NCI-H146 (cell line): ENCODE measurements around the gene SERPINB3.
A peak's percentile ranks its signal among the peaks of the same experiment; 100 is the strongest.
"Not testable (repeated sequence)": the region's sequence is repeated elsewhere in the genome, so short reads cannot be mapped to it uniquely, and the experiment has no call there.

ENCODE experiments used
- DNase-seq: peaks from one replicate; lab custom pipeline; 2025; lab: John Stamatoyannopoulos, UW

Gene SERPINB3

DNA sequence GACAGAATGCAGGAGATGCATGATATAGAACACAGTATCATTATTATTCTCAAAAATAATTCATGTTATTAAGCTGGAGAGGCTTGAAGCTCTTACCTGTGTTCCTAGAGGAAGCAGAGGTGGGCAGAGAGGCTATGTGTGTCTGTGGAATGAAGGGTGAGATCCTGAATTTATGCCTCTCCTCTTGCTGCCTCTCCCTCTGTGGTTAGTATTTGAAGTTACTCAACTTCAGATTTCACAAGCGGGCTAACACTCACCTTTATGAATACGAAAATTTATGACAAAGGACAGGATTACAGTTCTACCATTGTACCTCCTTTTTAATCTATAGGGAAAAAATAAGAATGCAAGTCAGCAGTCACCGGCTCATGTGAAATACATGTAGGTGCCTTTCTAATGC, at the start of gene SERPINB3:
TSS of gene SERPINB3 (minus strand) at position 144 of the 400 bp plus-strand sequence. CDS start 677 bp downstream, outside the sequence.
- DNase-seq, result not testable (repeated sequence)

DNA sequence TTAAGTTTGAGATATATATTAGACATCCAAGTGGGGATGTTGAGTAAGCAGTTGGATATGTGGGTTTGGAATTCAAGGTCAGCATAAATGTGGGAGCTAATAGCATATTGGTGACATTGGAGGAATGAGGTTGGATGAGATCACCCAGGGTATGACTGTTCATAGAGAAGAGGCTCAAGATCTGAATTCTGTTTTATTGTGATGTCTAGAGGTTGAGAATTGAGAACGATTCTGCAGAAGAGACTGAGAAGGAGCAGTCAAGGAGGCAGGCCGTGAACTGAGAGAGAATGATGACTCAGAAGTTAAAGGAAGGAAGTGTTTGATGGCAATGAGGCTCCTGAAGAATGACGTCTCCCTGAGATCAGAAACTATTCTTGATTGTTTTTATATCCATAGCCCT, 47.0 kb upstream of the SERPINB3 start:
- no peak for DNase-seq

DNA sequence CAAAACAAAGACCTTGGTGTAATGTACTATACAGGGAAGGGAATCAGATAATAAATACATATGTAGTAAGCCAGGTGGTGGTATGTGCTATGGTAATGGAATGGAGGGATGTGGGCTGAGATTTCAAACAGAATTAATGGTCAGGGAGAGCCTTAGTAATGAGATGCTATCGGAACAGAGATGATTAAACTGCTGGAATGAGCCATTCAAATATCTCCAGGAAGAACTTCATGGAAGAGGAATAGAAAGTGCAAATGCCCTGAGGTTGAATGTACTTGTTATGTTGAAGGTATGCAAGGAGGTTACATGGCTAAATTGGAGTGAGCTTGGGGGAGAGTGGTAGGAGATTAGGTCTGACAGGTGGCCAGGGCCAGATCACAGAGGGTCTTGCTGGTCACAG, 46.1 kb upstream of the SERPINB3 start:
- no peak for DNase-seq

DNA sequence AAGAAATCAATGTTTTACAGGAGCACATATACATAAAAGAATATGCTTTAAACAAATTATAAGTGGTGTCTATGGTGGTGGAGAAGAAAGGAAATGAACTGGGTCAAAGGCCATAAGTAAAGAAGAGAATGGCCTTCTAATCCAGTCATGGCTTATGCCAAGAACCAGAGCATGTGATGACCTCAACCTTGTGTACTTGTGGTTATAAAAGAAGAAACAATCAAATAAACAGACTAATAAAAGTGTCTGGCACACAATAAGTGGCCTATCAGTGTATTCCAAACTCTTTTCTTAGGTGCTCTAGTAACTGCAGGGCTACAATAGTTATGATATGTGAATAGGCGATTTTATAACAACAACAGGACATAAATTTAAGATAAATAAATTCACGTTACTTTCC, 43.7 kb upstream of the SERPINB3 start:
- DNase-seq, result no peak

DNA sequence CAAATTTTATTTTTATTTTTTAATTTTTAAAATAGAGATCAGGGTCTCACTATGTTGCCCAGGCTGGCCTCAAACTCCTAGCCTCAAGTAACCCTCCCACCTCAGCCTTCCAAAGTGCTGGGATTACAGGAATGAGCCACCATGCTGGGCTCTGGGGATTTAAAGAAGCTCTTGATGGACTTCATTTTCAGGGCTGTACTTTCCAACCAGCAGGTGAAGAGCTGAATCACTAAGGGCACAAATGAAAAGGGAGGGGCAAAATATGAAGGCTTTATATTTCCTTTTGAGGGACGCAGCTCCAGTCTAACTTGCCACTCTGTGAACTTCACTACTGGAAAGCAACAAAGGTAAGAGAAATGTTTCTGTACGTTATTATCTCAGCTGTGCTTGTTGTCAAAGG, 41.0 kb upstream of the SERPINB3 start, which contains the start of gene SERPINB11:
TSS of gene SERPINB11 (plus strand) at position 301 of the 400 bp plus-strand sequence. CDS start 7,234 bp downstream, outside the sequence.
- DNase-seq, result no peak

DNA sequence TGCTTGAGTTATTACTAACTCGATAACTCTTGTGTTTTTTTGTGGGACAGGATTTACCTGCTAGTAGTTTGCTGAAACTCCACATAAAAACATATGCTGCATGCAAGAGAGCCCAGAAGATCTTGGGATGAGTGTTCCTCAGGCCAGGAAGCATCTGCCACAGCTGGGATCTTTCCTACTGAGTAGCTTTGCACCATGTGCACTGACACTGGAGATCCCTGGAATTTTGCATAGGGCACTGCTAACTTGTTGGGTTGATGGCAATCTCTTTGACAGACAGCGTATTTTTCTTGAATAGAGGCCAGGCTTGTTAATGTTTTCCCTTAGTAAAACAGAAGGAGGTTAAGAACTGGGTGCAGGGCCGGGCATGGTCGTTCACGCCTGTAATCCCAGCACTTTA, 40.3 kb upstream of the SERPINB3 start:
- DNase-seq, result no peak

DNA sequence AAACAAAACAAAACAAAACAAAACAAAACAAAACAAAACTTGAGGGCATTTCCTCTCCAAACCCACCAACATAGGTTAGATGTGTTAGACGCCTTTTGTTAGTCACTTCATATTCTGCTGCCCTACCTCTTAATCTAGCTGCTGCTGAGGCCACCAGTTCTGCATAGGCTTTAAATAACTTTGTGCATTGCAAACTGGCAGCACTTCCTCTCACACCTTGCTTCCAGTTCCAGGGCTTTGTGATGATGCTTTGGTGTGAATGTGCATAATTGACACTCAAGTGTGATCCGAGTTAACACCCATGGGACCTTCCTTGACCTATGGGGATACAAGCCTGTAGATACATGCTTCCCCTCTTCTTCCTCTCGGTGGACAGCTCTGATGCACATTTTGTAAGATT, 38.8 kb upstream of the SERPINB3 start:
- no peak for DNase-seq

DNA sequence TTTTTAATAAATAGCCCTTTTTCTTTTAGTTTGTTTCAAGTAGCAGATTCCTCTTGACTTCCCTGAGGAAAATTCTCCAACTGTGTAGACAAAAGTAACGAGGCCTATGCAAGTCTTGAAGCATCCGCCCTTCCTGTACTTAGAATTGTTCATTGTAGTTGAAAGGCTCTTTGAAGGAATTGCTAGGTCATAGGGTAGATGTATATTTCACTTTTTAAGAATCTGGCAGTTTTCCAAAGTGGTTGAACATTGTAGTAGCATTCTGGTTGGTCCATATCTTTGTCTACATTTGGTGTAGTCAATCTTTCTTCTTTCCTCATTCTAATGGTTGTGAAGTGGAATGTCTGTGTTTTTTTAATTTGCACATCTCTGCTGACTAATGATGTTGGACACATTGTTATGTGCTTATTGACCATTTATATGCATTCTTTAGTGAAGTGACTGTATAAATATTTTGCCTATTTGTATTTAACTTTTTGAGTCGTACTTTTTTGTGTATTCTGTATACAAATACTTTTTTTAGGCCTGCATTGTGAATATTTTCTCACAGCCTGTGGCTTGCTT, 35.5 kb upstream of the SERPINB3 start:
- no peak for DNase-seq

DNA sequence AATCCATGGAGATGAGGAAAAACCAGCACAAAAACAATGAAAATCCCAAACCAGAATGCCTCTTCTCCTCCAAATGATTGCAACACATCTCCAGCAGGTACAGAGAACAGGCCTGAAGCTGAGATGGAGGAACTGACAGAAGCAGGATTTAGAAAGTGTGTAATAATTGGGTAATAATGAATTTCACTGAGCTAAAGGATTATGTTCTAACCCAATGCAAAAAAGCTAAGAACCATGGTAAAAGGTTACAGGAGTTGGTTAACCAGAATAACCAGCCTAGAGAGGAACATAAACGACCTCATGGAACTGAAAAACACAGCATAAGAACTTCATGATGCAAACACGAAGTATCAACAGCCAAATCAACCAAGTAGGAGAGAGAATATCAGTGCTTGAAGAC, 27.4 kb upstream of the SERPINB3 start:
- DNase-seq, result no peak

DNA sequence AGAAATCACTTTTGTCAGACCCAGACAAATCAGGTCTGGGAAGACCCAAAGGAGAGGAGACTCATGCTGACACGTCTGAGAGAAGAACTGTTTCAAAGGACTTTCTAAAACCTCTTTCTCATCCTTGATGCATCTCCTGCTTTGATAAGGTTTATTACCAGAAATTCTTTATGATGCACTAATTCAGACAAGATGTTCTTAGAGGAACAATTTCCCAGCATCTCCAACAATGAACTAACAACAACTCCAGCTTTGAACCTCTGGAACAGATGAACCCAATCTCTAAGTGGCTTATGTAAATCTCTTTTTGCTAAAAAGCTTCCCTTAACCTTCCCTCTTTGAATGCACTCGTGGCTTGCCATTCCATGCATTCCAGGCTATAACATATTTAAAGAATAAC, 25.2 kb upstream of the SERPINB3 start:
- DNase-seq, result no peak

DNA sequence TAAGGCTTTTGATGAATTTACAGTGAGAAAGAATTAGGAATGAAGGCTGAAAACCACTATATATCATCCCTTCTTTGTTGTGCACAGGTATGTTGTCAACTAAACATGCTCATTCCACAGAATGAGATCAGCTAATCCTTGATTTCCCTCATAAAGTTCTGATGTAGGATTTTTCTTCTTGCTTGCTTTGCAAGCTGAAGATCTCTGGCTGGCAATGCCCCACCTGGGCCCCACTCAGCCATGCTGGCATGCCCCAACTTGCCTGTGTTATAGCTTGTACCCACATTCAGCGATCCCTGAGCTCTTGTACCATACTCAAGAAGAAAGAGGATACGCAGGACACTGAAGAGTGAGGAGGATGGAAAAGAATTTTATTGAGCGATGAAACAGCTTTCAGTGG, 23.0 kb upstream of the SERPINB3 start:
- DNase-seq, result no peak

DNA sequence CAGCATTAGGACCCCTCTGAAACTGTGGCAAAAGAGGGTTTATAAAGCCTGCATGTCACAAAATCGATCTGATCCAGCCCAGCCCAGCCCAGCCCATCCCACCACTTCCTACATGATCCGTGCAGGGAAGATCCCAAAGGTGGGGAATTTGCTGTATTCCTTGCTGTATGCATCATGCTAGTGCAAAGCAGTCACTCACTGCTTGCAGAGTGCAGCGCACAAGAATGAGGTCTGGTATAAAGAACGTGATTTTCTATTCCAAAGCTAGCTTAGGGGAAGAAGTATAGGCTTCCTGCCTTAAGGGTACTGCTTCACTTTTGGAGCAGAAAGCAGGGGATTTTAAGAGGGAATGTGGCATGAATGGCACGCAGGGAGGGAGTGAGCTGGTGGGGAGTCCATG, 22.2 kb upstream of the SERPINB3 start:
- DNase-seq, result no peak

DNA sequence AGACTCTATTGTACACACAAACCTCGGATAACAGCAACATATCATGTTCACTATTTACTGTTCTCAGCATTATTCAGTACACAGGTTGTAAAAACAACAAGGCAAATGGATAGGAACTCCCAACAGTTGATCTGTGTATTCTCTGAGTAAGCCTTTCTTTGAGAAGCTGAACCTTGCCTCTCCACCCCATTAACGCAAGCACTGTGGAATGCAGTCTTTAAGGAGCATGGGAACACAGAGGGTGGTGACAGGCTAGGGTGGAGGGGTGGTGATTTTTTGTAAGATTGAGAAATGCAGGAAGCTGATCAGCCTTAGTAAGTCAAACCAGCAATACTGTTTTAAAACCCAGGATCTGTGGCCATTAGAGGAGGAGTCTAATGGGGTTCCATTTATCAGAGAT, 21.5 kb upstream of the SERPINB3 start:
- DNase-seq, result no peak

DNA sequence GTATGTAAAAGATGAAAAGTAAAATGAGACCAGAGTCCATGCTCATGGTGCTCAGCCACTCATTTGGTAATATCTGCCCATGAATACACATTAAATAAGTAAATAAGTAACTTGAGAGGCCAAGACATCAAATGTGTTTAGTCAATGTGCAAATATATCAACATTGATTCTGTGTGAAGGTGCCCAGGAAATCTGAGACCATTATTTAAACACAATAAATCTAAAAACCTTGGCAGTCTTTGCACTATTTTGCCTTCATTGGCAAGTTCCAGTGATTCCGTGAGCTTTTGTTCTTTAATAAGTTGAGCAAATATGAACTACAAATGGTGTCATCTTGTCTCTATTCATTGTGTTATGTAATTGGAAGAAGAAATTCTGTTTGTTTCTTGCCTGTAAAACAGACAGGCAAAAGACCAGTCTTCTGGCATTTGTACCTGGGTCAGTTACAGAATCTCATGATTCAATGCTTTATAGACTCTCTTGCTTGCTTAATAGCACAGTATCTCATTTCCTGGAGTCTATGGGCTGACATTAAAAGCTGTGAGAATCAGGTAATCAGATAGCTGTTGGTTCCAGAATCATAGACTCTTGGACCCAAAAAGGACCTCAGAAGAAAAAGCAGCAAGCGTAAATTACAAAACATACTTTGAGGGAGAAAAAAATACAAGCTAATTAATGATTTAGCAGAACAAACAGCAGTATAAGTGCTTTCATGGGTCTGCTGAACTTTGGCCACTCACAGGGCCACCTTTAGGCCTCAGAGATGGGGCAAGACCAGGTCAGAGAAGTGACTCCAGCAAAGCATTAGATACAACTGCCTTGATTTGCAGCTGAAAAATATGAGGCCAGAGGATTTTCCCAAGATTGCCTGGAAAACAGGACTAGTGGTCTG, 20.0 kb upstream of the SERPINB3 start:
- peak; percentile 3 for DNase-seq

DNA sequence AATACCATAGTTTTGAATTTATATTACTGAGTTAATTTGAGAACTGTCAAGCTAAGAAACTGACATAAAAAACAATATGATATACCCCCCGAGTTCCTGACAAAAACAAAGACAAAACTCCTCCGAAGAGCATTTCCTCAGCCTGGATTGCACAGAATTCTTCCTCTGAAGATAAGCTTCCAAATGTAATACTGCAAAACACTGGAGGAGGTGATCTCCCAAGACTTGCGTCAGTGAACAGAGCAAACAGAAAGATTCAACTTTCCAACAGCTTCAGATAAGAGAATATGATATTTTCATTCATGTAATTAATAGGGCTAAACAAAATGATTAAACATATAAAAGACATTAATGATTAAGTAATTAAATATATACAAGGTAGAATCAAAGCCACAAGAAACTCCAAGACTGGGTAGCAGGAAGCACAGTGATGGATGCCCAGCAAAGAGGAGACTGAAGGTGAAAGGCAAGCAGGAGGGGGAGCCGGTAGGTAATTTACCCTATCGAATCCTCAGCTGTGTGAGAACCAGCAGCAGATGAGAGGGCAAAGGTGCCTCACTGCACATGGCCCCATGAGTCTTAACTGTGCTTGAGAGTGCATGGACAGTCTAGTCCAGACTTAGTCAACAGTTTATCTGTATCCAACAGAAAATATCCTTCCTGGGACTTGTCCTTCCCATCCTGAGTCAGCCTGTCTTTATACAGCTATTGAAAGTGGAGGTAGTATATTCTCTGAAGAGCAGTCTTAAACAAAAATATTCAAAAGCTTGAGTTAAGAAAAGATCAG, 18.3 kb upstream of the SERPINB3 start:
- no peak for DNase-seq

DNA sequence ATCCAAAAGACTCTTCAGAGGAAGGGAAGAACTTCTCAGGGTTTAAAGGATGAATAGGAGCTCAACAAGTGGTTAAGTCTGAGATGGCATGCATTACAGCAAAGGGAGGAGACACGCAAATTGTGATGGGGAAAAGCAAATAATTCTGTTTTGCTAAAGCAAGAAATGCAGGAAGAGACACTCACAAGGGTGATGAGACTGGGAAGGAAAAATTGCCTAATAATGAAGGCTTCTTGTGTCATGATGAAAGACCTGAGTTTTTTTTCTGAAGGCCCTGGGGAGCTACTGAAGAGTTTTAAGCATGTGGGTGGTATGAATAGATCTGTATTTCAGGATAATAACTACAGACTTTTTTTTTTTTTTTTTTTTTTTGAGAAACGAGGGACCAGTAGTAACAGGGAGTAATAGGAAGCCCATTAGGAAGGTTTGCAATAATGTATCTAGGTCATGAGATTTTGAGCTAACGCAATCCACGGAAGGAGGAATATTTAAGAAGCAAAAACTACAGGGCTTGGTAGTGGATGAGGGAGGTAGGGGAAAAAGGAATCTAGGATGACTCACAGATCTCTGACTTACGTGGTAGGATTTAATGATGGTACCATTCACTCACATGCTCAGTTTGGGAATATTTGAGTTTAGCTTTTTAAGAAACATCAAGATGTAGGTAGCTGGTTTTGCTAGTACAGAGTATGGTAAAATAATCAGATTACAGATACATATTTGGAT, 16.0 kb upstream of the SERPINB3 start:
- no peak for DNase-seq

DNA sequence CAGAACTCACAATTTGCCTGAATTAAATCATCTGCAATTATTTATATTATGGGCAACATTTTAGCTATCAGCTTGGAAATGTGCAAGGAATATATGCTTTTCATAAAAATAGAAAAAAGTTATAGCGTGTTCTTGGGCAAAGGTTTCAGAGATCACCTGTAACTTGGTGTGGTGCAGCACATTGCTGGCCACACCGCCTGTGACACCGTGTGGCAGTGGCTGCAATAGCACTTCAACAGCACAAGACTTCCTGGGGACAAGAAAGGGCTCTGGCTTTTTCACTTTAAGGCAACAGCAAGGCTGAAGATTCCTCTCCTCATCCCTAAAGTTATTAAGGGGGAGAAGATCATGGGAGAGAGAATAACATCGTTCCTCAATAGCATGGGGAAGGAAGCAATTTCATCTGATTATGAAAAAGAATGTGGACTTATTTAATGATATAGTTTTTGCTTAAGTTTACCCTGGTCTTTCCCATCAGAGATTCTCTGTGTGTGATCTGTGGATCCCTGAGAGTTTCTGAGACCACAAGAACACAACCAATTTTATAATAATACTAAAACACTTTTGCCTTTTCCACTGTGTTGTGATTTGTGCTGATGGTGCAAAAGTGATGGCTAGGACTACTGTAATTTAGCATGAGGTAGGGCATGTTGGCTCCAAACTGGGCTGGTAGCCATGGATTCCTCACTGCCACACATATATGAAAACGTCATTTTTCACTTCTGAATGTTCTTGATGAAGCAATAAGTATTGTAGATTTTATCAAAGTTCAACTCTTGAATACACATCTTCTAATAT, 15.0 kb upstream of the SERPINB3 start:
- no peak for DNase-seq

DNA sequence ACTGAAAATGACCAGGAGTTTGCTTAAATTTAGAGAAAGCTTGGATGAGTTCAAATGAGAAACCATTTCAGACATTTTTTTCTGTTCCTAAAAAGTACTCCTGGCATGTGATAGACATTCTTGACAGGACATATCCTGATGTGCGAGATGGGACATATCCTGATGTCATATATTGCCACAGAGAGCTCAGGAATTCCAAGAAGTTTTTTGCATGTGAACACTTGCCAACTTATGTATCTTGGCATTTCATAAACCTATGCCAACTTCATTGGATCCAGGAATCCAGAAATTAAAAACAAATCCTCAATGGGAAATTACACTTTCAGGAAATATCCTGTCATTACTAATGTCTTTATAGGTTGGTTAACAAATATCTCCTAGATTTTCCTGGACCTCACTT, 2.9 kb upstream of the SERPINB3 start:
- no peak for DNase-seq

DNA sequence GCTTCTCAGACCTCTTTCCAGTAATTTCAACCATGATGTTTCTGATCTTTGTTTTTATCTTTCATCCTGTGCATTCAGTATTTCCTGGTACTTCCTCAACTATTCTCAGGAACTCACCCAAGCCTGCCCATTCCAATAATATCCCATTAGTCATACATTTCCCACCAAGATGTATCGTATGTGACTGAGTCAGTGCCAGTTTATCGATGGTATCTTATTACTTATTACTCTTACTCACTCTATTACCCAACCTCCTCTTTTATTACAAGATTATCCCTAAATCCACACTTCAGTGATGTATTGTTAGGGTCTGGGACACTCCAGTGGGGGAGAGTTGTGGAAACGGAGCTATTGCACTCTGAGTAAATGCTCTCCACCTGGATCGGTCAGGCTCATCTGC, 2.8 kb downstream of the SERPINB3 start:
- not testable (repeated sequence) for DNase-seq

DNA sequence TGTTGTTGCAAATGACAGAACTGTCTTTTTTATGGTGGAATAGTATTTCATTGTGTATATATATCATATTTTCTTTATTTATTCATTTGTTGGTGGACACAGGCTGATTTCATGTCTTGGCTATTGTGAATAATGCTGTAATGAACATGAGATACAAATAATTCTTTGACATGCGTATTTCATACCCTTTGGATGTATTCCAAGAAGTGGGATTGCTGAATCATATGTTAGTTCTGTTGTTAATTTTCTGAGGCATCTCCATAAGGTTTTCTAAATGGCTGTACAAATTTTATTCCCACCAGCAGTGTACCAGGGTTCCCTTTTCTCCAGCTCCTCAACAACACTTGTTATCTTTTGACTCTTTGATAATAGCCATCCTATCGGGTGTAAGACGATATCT, 11.4 kb downstream of the SERPINB3 start:
- DNase-seq, result not testable (repeated sequence)

DNA sequence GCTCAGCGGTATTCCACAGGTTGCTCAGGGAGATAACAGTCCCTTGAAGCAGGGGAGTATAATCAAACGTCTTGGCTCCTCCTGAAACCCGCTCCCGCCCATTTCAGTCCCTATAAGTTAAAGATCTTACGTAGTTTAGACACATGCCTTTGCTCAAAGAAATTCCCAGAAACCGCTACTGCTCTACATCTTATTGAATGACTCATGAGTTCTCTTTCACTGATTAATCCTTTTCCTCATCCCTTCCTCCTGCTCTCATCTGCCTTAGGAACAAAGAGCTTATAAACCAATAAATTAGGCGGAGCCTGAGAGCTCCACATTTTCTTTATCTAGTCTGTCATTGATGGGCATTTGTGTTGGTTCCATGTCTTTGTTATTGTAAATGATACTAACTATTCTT, 13.5 kb downstream of the SERPINB3 start:
- no peak for DNase-seq
